Suprapubic skin (tissue), 4 donors: Measurements from ENCODE around the gene BIN1.

Source experiments
- CTCF ChIP-seq, 2 donors: fragments of 200-600 bp in 1 of 2; fragments of 450-650 bp in 1 of 2; sonication (generic) in 1 of 2; IDR thresholded peaks; one replicate each; pipeline ENCODE4 v1.5.1; 2016 to 2019; ENCODE audit warnings: antibody characterized with exemption in 2 of 2, mild to moderate bottlenecking in 1 of 2, moderate library complexity in 1 of 2
- POLR2A ChIP-seq, 2 donors: fragments of 450-650 bp; IDR thresholded peaks; one replicate each; pipeline ENCODE4 v1.6.1; 2017; ENCODE audit warnings: antibody characterized with exemption in 2 of 2, mild to moderate bottlenecking in 2 of 2, moderate library complexity in 2 of 2
- POLR2AphosphoS5 ChIP-seq, 3 donors: sonication (generic); formaldehyde crosslinking; IDR thresholded peaks; one replicate each; pipeline ENCODE4 v1.6.1; 2017; ENCODE audit warnings: antibody characterized with exemption in 3 of 3

- TF ChIP-seq CTCF (IDR thresholded peaks at IDR 0.05) (no peak), POLR2AphosphoS5 (IDR thresholded peaks at IDR 0.05) (no peak), POLR2A (IDR thresholded peaks at IDR 0.05) (no peak)
Observed at GRCh38 chr2:127146071-127146725, 39.2 kb upstream of the BIN1 start.
